A673 (cell line): Measurements from ENCODE around the gene RAB37.

Experiments
- CTCF ChIP-seq: fragments of 300-800, 200-600 bp; sonication (generic); conservative IDR thresholded peaks from 2 replicates; pipeline ENCODE4 v1.5.1; 2017; ENCODE audit warnings: low read depth, mild to moderate bottlenecking, antibody characterized with exemption, low read length, moderate library complexity, mixed read lengths
- EZH2 ChIP-seq: fragments of 200-600 bp; sonication (generic); IDR thresholded peaks from 2 replicates; pipeline ENCODE4 v1.6.1; 2017; ENCODE audit warnings: borderline replicate concordance, low read depth, mild to moderate bottlenecking, mixed read lengths, antibody characterized with exemption, low read length; ENCODE audit not compliant: poor library complexity, severe bottlenecking

- TF ChIP-seq CTCF (no peak), EZH2 (no peak)
Measured at GRCh38 chr17:74769266-74769855, 32.3 kb downstream of the RAB37 start.
